Stimulated activated CD4-positive, alpha-beta T cell treated with anti-CD3 and anti-CD28 coated beads, Interleukin-2, amount 100 ng/mL, for 4 hours (primary cell): ENCODE results near the gene CTDSPL2.
"Not testable (repeated sequence)": the region's sequence is repeated elsewhere in the genome, so short reads cannot be mapped to it uniquely, and the experiment has no call there.

Experiments
- DNase-seq: peaks from one replicate; pipeline ENCODE4 v3.0.0-alpha.2; 2020; ENCODE audit warnings: low read depth

CTDSPL2 gene

GRCh38 chr15:44426975-44427755 lies at the start of gene CTDSPL2:
Gene CTDSPL2 (plus strand): TSS chr15:44427629. CDS start chr15:44459015, 31,386 bp downstream.
- peak; percentile 87 for DNase-seq

GRCh38 chr15:44381236-44381635 lies 46.2 kb upstream of the CTDSPL2 start:
- DNase-seq = no peak

GRCh38 chr15:44385344-44385942 lies 42.0 kb upstream of the CTDSPL2 start:
- DNase-seq = no peak

- no peak for DNase-seq
Observed at GRCh38 chr15:44394062-44394461, 33.4 kb upstream of the CTDSPL2 start.

GRCh38 chr15:44394562-44394961 lies 32.9 kb upstream of the CTDSPL2 start:
- no peak for DNase-seq

- no peak for DNase-seq
Observed at GRCh38 chr15:44397869-44398268, 29.6 kb upstream of the CTDSPL2 start.

GRCh38 chr15:44414001-44414400 lies 13.4 kb upstream of the CTDSPL2 start:
- no peak for DNase-seq

- DNase-seq = peak; percentile 3
Observed at GRCh38 chr15:44427756-44428724, 611 bp downstream of the CTDSPL2 start.

- DNase-seq = no peak
Observed at GRCh38 chr15:44435893-44436667, 8.7 kb downstream of the CTDSPL2 start.

GRCh38 chr15:44438402-44438801 lies 11.0 kb downstream of the CTDSPL2 start:
- no peak for DNase-seq

GRCh38 chr15:44441095-44441501 lies 13.7 kb downstream of the CTDSPL2 start:
- no peak for DNase-seq

- DNase-seq = no peak
Observed at GRCh38 chr15:44443515-44443914, 16.1 kb downstream of the CTDSPL2 start.

GRCh38 chr15:44447772-44448376 lies 20.4 kb downstream of the CTDSPL2 start:
- DNase-seq = no peak

- no peak for DNase-seq
Observed at GRCh38 chr15:44450172-44450571, 22.7 kb downstream of the CTDSPL2 start.

GRCh38 chr15:44453578-44454283 lies 26.3 kb downstream of the CTDSPL2 start:
- not testable (repeated sequence) for DNase-seq

- DNase-seq = no peak
Observed at GRCh38 chr15:44458429-44458828, 31.0 kb downstream of the CTDSPL2 start.

- no peak for DNase-seq
Observed at GRCh38 chr15:44468709-44469385, 41.4 kb downstream of the CTDSPL2 start.

- no peak for DNase-seq
Observed at GRCh38 chr15:44471885-44472455, 44.5 kb downstream of the CTDSPL2 start.

GRCh38 chr15:44479343-44479742 lies 51.9 kb downstream of the CTDSPL2 start:
- no peak for DNase-seq

- DNase-seq = no peak
Observed at GRCh38 chr15:44482090-44482489, 54.7 kb downstream of the CTDSPL2 start.
